ENCODE data around the gene TPRN. TPM values are rescaled to one million over a fixed set of nuclear protein-coding genes. Genes with fewer than 3 reads are reported as not detected.

The TPRN gene
- total RNA-seq, 1 experiment from 2014 or later = 24.9 TPM

GRCh38 chr9:137164370-137165249 lies 35.9 kb downstream of the TPRN start:
- intact Hi-C loops (cut with micrococcal nuclease) = no loop called here
- Histone ChIP-seq H3K4me2 (ENCODE audit: low read length) (no peak overlapping the region), H3K27me3 (ENCODE audit: insufficient read depth, low read length) (no peaks in the 10 kb centered on the region), H3K9ac (ENCODE audit: low read length) (no peak overlapping the region), H3K4me1 (ENCODE audit: control insufficient read depth in 1 of 2, insufficient read depth in 2 of 2, low read length in 2 of 2) (peaks cover 11 to 62% of the 10 kb centered on the region in 2 experiments), H3K36me3 (ENCODE audit: control insufficient read depth in 1 of 2, insufficient read depth in 2 of 2, low read length in 2 of 2) (no peaks in the 10 kb centered on the region), H4K20me1 (ENCODE audit: insufficient read depth) (no peaks in the 10 kb centered on the region), H2AFZ (ENCODE audit: low read depth, low read length, poor library complexity, severe bottlenecking) (no peak overlapping the region), H3K9me2 (ENCODE audit: insufficient read depth) (no peaks in the 10 kb centered on the region), H3K9me3 (ENCODE audit: control insufficient read depth in 1 of 2, insufficient read depth in 1 of 2, low read depth in 1 of 2, low read length in 2 of 2) (no peaks in the 10 kb centered on the region), H3K27ac (ENCODE audit: low read depth, low read length) (no peak overlapping the region; the same call in 1 of the 2 replicates), H3K4me3 (replicated peaks in 1 of 2; ENCODE audit: low read depth in 1 of 2, low read length in 2 of 2) (no peak overlapping the region), H3K79me2 (ENCODE audit: insufficient read depth, low read length) (no peaks in the 10 kb centered on the region)
- DNase-seq (ENCODE audit: low read depth, low spot score) (no peak), ATAC-seq (no peak)
- ChIA-PET RAD21 (ENCODE audit: low non-redundant PET in 1 of 2, low total read pairs in 2 of 2, uncharacterized antibody in 2 of 2, unreplicated experiment in 2 of 2) (no interaction called here), POLR2A (no interaction called here), CTCF (no interaction called here)
- TF ChIP-seq TCF7L2 (IDR thresholded peaks at IDR 0.05; ENCODE audit: borderline replicate concordance, extremely low read depth, insufficient read depth, insufficient read length) = no peak
- TF ChIP-seq YY1 (IDR thresholded peaks at IDR 0.05; ENCODE audit: extremely low read depth, insufficient replicate concordance, low read depth, low read length) = no peak
- no peak for TF ChIP-seq JUND (IDR thresholded peaks at IDR 0.05)
- no peak for TF ChIP-seq SP1 (IDR thresholded peaks at IDR 0.05; ENCODE audit: low read depth)
- TF ChIP-seq ZBTB33 (IDR thresholded peaks at IDR 0.05; ENCODE audit: extremely low read depth, insufficient replicate concordance, low read length) = no peak
- TF ChIP-seq, protein P1, sequence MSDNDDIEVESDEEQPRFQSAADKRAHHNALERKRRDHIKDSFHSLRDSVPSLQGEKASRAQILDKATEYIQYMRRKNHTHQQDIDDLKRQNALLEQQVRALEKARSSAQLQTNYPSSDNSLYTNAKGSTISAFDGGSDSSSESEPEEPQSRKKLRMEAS (IDR thresholded peaks at IDR 0.05) = no peak
- no peak for TF ChIP-seq FOSL1 (IDR thresholded peaks at IDR 0.05; ENCODE audit: low read depth)
- no peak for TF ChIP-seq EZH2 (IDR thresholded peaks at IDR 0.05)
- no peak for TF ChIP-seq ELF1 (IDR thresholded peaks at IDR 0.05; ENCODE audit: borderline replicate concordance, low read depth)
- no peak for TF ChIP-seq CEBPB (IDR thresholded peaks at IDR 0.05; ENCODE audit: low read depth)
- no peak for TF ChIP-seq REST (IDR thresholded peaks at IDR 0.05; ENCODE audit: low read depth)
- no peak for TF ChIP-seq EZH2phosphoT487 (IDR thresholded peaks at IDR 0.05; ENCODE audit: borderline replicate concordance)
- no TSS peak for BruUV-seq (replicated peaks)
